AG04450 (cell line): Measurements from ENCODE around the gene TMEM98. TPM values are rescaled to one million over a fixed set of nuclear protein-coding genes. Genes with fewer than 3 reads are reported as not detected.
"Not testable (repeated sequence)": the region's sequence is repeated elsewhere in the genome, so short reads cannot be mapped to it uniquely, and the experiment has no call there.

Source experiments
- CTCF ChIA-PET: fragments of 300-600, 350-600 bp; formaldehyde crosslinking; extraction: SDS; loops from one replicate; lab custom pipeline; 2022; ENCODE audit warnings: antibody characterized with exemption, inconsistent platforms; lab: Charles Lee
- POLR2A ChIA-PET: fragments of 350-600 bp; formaldehyde crosslinking; extraction: SDS; loops from one replicate; lab custom pipeline; 2021; ENCODE audit warnings: antibody characterized with exemption, inconsistent platforms; lab: Yijun Ruan, JAX
- DNase-seq: peaks from one replicate; pipeline ENCODE4 v3.0.0-alpha.2; 2011; ENCODE audit warnings: low read depth, low spot score
- H3K27ac ChIP-seq: one replicate; pipeline ENCODE4 v1.5.1; 2012; ENCODE audit warnings: low read depth, low read length, control low read depth
- H3K27me3 ChIP-seq: one replicate; pipeline ENCODE4 v1.6.0; 2012; ENCODE audit warnings: low read length; ENCODE audit not compliant: control insufficient read depth, insufficient read depth
- H3K4me3 ChIP-seq: 2 replicates; pipeline ENCODE4 v1.5.1; 2011; ENCODE audit warnings: mild to moderate bottlenecking, low read depth, low read length, control low read depth
- H3K9me3 ChIP-seq: 2 replicates; pipeline ENCODE4 v1.5.1; 2012; ENCODE audit warnings: low read length; ENCODE audit not compliant: control insufficient read depth, insufficient read depth
- CTCF ChIP-seq: IDR thresholded peaks from 2 replicates; pipeline ENCODE4 v1.5.1; 2011; ENCODE audit warnings: low read depth, low read length, control low read depth, inconsistent platforms
- polyA plus RNA-seq: library from polyadenylated mRNA; depleted of rRNA; stranded (reverse); fragments of >200 nt; gene quantifications from 2 replicates; pipeline ENCODE4 v1.2.3, GENCODE V29; 2011

Gene TMEM98
- polyA plus RNA-seq, 1 experiment: 260 TPM

GRCh38 chr17:32985050-32985756 is 57.2 kb downstream of the TMEM98 start:
- no peak for TF ChIP-seq CTCF
- no peak for DNase-seq
- ChIA-PET CTCF (interaction anchor here (1.3 kb wide), 1 partner anchor 13 kb away, joined by 3 read pairs; no protein-coding TSS in a partner anchor), POLR2A (no interaction called here)
- H3K4me3 ChIP-seq: no peak overlapping the region
- no peak overlapping the region for H3K27ac ChIP-seq
- no peaks in the 10 kb centered on the region for H3K27me3 ChIP-seq
- H3K9me3 ChIP-seq: peaks cover 4% of the 10 kb centered on the region; the same call in 1 of the 2 replicates

GRCh38 chr17:32987453-32987805 is 59.5 kb downstream of the TMEM98 start:
- DNase-seq, H3K27me3 ChIP-seq, POLR2A ChIA-PET, H3K27ac ChIP-seq, H3K4me3 ChIP-seq, H3K9me3 ChIP-seq: not testable (repeated sequence)
- CTCF ChIA-PET: interaction anchor here (1.2 kb wide), 1 partner anchor 204 kb away, joined by 3 read pairs; no protein-coding TSS in a partner anchor

- DNase-seq, H3K9me3 ChIP-seq, H3K27ac ChIP-seq, H3K4me3 ChIP-seq, POLR2A ChIA-PET, H3K27me3 ChIP-seq: not testable (repeated sequence)
- CTCF ChIA-PET: interaction anchor here (1.2 kb wide), 1 partner anchor 205 kb away, joined by 3 read pairs; no protein-coding TSS in a partner anchor
Observed at GRCh38 chr17:32987868-32988267, 59.9 kb downstream of the TMEM98 start.

GRCh38 chr17:32988481-32989101 is 60.6 kb downstream of the TMEM98 start:
- H3K9me3 ChIP-seq: no peaks in the 10 kb centered on the region; the same call in 1 of the 2 replicates
- H3K4me3 ChIP-seq: no peak overlapping the region
- ChIA-PET POLR2A (no interaction called here), CTCF (interaction anchor here (1.8 kb wide), 1 partner anchor 9 kb away, joined by 5 read pairs; no protein-coding TSS in a partner anchor)
- no peak overlapping the region for H3K27ac ChIP-seq
- no peak for TF ChIP-seq CTCF
- H3K27me3 ChIP-seq: no peaks in the 10 kb centered on the region
- DNase-seq: no peak

- H3K27ac ChIP-seq: no peak overlapping the region
- CTCF ChIA-PET: no interaction called here
- no peak for TF ChIP-seq CTCF
- no peak for DNase-seq
- no peak overlapping the region for H3K4me3 ChIP-seq
- peaks cover 14% of the 10 kb centered on the region for H3K27me3 ChIP-seq
- no peaks in the 10 kb centered on the region; the same call in 1 of the 2 replicates for H3K9me3 ChIP-seq
- POLR2A ChIA-PET: no interaction called here
Observed at GRCh38 chr17:32992321-32993033, 64.5 kb downstream of the TMEM98 start.
